HG02610 (cell line): Measurements from ENCODE around the gene CMIP.

ENCODE experiments used
- ATAC-seq: cut with Tn5 transposase; IDR thresholded peaks from one replicate; pipeline ENCODE4 v1.9.1; 2021; ENCODE audit warnings: mild to moderate bottlenecking, moderate library complexity; ENCODE audit not compliant: unreplicated experiment

CMIP gene

DNA sequence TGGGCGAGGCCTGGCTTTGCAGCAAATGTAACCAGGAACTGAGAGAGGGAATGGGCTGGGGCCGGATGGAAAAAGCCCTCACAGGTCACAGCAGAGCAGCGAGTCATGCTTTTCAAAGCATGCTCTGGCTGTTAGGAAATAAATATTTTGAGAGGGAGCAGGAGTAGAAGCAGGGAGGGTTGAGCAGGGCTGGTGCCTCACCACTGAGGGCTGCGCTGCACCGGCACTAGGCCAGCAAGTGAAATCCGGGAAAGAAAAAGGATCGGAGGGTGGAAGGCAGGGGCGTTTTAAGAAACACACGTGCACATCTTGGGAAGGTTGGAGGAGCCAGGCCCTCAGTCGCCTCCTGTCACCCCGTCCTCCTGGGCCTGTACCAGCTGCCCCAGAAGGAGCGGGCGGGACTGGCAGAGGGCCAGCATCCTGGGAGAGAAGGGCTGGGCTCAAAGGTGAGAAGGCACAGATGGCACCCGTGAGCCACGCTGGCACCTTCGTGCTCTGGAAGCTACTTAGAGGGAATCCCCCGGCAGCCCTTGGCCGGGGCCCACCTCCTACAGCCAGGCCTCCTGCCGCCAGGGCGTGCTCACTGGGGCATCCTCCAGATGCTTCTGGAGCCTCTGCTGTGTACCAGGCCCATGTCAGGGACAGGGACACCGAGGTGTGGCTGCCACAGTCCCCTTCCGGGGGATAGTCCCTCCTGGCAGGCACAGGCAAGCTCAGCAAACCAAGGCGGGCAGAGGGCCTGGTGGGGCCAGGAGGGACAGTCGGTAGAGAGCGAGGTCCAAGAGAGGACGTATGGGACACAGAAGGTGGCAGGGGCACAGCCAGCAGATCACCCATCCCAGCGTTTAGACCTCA is 263.0 kb downstream of the CMIP start:
- no peak for ATAC-seq

GRCh38 chr16:81708266-81709015 is 263.8 kb downstream of the CMIP start:
- ATAC-seq: no peak

GRCh38 chr16:81709016-81709900 is 264.6 kb downstream of the CMIP start:
- ATAC-seq: no peak

DNA sequence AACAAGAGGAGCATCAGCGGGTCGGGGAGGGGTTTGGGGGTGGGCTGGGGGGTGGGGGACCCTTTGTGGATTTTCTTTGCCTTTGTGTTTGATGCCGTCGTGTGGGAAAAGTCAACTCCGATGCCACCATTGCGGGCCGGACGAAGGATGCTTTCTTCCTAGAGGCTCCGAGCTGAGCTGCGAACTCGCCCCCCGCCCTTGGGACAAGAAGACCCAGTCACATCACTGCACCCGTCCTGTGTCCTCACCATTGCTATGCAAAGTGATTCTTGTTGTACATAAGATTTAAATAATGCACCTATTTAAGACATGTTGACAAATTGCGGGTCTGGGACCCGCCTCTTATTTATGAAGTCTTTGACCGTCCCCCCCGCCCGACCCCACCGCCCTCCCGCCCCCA is 265.4 kb downstream of the CMIP start:
- ATAC-seq: no peak

DNA sequence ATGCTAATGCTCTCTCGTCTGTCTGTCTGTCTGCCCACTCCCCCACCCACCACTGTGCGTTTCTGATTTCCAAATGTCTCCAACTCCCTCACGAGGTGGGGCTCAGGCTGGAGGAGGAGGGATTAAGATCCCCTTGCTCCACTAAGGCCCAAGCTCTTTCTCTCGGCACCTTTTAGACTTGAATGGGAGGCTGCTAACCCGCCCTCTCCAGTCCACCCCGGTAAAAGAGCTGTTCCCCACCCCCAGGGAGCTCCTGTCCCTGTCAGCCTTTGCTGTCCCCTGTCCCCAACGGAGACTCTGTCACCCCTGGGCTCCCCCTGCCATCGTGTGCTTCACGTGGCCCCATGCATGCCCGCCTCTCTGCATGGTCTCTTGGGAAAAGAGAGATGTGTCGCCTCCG is 266.0 kb downstream of the CMIP start:
- no peak for ATAC-seq

DNA sequence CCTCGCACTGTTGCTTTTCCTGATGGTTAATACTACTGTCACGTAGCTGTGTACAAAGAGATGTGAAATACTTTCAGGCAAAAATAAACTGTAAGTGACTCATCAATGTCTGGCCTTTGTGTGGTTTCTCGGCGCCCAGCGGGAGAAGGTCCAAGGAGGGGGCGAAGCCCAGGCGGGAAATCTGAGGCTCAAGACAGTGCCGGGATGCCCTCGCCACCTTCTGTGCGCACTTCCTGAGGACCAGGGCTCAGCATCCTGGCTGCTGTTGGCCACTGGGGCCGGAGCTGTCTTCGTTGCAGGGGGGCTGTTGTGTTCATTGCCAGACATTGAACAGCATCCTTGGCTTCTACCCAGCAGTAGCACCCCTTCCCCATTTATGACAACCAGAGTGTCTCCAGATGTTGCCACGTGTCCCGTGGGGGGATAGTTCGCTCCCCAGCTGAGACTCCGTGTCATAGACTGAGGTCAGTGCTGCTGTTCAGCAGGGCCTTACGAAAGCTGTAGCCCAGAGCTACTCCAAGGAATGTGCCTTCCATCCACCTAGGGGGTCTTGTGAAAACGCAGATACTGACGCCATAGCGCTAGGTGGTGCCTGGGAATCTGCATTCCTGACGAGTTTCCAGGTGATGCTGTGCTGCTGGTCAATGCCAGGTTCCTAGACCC is 267.2 kb downstream of the CMIP start:
- ATAC-seq: no peak

GRCh38 chr16:81712681-81713080 is 268.1 kb downstream of the CMIP start:
- no peak for ATAC-seq

GRCh38 chr16:81713295-81713772 is 268.7 kb downstream of the CMIP start:
- no peak for ATAC-seq

DNA sequence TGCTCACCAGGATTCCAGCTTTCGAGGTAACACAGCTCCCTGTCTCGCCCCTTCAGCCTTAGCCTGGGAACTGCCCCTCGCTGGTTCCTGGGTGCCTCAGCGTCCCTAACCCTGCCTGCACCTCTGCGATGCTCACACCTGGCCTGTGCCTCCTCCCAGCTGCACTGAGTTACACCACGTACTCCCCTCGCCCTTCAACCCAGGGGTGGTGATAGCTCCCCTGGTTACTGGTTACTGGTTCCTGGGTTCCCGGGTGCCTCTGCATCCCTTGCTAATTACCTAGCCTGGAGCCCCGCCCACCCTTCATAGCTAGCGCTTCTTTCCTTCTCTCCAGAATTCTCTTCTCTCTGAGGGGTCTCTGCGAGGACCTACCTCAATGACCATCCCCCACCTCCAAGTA is 269.2 kb downstream of the CMIP start:
- no peak for ATAC-seq

GRCh38 chr16:81714583-81714982 is 270.0 kb downstream of the CMIP start:
- no peak for ATAC-seq

- ATAC-seq: peak; percentile 50
Observed at GRCh38 chr16:81715358-81716196, 271.0 kb downstream of the CMIP start.

- ATAC-seq: peak; percentile 63
Observed at GRCh38 chr16:81716478-81717225, 272.0 kb downstream of the CMIP start.

DNA sequence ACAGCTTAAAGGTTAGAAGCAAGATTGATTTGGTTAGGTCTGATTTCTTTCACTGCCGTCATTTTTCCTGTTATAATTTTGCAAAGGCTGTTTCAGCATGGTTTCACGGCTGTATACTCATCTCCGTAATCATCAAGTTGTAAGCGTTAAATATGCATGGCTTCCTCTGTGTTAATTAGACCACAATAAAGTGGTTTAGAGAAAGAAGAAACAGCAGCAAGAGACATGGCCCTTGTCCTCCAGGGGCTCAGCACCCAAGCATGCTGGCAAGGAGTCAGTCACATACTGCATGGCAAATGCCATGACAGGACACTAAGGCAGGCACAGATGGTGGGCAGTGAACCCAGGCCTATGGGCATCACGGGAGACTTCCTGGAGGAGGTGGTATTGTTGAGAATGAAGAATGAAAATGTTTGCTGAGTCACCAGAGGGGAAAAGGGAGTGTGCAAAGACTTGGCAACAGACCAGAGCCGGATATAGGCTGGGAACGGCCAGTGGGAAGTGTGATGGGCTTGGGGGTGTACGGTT is 273.1 kb downstream of the CMIP start:
- no peak for ATAC-seq

DNA sequence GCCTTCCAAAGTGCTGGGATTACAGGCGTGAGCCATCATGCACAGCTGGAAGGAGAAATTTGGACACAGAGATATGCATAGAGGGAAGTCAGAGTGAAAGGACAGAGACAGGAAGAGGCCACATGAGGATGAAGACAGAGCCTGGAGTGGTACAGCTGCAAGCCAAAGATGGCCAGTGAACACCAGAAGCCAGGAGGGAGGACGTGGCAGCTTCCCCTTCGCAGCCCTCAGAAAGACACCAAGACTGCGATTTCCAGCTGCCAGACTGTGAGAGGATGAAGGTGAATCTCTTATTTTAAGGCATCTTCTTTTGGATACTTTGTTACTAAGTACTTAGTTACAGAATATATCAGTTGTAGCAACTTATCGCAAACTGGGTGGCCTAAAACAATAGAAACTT is 274.0 kb downstream of the CMIP start:
- ATAC-seq: no peak

DNA sequence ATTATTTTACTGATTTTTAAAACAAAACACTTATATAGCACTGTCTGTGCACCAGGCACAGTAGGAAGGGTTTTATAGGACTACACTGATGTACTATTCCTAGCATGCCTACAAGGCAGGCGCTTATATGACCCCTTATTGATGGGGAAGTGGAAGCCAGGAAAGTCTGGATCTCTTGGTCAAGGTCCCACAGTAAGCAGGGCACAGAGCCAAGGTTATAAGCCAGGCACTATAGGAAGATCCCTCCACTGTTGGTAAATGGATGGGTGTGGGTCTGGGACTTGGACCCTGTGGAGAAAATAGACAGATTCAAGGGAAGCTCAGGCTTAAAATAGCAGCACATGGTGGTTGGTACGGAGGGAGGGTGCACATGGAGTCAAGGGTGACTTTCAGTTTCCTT is 275.4 kb downstream of the CMIP start:
- no peak for ATAC-seq

DNA sequence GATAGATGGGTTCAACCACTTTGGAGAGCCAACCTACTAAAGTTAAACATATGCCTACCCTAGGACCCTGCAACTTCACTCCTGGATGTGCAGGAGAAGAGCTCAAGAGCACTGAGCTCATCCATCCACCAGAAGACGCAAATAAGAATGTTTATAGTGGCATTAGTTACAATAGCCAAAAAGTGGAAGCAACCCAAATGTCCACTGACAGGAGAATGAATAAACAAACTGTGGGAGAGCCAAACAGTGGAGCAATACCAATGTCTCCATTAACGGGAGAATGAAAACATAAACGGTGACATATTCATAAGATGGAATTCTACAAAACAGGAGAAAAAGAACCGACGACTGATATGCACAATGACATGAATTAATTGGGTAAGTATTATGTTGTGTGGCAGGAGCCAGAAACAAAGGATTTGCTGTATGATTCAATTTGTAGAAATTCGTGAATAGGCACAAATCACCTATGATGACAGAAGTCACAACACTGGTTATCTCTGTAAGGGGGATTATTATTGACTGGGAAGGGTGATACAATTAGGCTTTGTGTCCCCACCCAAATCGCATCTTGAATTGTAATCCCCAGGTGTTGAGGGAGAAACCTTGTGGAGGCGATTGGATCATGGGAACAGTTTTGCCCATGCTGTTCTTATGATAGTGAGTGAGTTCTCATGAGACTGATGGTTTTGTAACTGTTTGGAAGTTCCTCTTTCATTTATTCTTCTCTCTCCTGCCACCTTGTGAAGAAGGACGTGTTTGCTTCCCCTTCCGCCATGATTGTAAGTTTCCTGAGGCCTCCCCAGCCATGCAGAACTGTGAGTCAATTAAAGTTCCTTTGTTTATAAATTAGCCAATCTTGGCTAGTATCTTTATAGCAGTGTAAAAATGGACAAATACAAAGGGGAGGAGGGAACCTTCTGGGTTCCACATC is 276.6 kb downstream of the CMIP start:
- no peak for ATAC-seq

DNA sequence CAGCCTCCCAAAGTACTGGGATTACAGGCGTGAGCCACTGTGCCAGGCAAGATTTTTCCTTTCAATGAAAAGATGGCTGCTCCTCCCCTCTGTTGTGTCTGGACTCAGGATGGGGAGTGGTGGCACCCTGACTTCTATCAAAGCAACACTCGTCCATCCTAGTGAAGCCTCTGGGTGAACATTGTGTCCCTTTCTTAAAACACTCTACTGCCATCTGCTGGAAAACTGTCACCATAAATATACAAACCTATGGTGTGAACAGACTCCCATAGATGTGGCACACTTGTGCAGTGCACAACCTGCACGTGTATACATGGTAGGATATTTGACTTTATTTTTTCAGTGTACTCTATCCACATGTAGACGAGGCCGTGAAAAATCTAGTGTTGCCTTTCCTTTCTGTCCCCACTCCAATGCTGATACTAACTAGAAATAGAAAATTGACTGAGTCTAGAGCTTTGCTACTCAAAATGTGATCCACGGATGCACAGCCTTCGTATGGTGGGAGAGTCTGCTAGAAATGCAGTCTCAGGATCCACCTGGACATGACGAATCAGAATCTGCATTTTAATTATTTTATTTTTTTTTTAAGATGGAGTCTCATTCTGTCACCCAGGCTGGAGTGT is 278.6 kb downstream of the CMIP start:
- ATAC-seq: peak; percentile 65
